Measurements from ENCODE around the gene LRRN4. TPM values are rescaled to one million over a fixed set of nuclear protein-coding genes. Genes with fewer than 3 reads are reported as not detected.

The LRRN4 gene
- total RNA-seq, 2 experiments from 2014 or later, result 0.09 TPM; not detected in 1

DNA sequence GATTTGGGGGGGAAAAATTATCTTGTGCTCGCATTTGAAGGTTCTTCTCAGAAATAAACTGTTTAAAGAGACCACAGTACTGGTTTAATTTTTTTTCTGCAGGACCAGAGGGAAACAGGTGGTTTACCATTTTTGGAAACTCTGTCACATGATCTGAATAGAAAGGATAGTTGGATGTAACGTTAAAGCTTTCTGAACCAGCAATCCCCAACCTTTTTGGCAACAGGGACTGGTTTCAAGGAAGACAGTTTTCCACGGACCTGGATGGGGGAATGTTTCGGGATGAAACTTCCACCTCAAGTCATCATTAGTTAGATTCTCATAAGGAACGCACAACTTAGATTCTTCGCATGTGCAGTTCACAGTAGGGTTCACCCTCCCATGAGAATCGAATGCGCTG is 53.0 kb downstream of the LRRN4 start:
- no peak for ATAC-seq
- Mint-ChIP-seq H3K4me3 (no peak overlapping the region), H3K36me3 (ENCODE audit: low read depth) (peaks cover 16% of the 10 kb centered on the region), H3K27ac (no peak overlapping the region), H3K27me3 (no peaks in the 10 kb centered on the region), H3K9me3 (ENCODE audit: low read depth) (no peaks in the 10 kb centered on the region), H3K4me1 (peaks cover 21% of the 10 kb centered on the region)
- ChIA-PET POLR2A (no interaction called here), CTCF (no interaction called here)
- no peak for DNase-seq
- intact Hi-C loops (cut with DNase I, micrococcal nuclease), result no loop called here

DNA sequence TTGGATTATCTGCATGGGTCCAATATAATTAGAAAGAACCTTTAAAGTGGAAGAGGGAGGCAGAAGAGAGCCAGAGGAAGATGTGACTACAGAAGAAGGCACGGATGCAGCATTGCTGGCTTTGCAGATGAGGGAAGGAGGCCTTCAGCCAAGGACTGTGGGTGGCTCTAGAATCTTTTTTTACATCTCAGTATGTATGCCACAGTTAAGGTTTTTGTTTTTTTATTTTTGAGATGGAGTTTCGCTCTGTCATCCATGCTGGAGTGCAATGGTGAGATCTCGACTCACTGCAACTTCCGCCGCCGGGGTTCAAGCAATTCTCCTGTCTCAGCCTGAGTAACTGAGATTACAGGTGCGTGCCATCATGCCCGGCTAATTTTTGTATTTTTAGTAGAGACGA is 54.1 kb downstream of the LRRN4 start:
- H3K9me3 Mint-ChIP-seq (ENCODE audit: low read depth), result no peaks in the 10 kb centered on the region
- H3K27ac Mint-ChIP-seq, result no peak overlapping the region
- H3K4me3 Mint-ChIP-seq, result no peak overlapping the region
- intact Hi-C loops (cut with DNase I, micrococcal nuclease), result no loop called here
- CTCF ChIA-PET, result interaction anchor here (1.2 kb wide), 1 partner anchor 74 kb away, joined by 3 read pairs; no protein-coding TSS in a partner anchor
- H3K27me3 Mint-ChIP-seq, result no peaks in the 10 kb centered on the region
- H3K36me3 Mint-ChIP-seq (ENCODE audit: low read depth), result peaks cover 25% of the 10 kb centered on the region
- H3K4me1 Mint-ChIP-seq, result peaks cover 23% of the 10 kb centered on the region
- no peak for ATAC-seq
- DNase-seq, result no peak
- POLR2A ChIA-PET, result no interaction called here

- peaks cover 17% of the 10 kb centered on the region for H3K4me1 Mint-ChIP-seq
- POLR2A ChIA-PET, result interaction anchor here (0.6 kb wide), 1 partner anchor 462 kb away, joined by 3 read pairs; no protein-coding TSS in a partner anchor
- peak; percentile 66 for DNase-seq
- intact Hi-C loops (cut with DNase I, micrococcal nuclease), result no loop called here
- H3K4me3 Mint-ChIP-seq, result no peak overlapping the region
- CTCF ChIA-PET, result interaction anchor here (0.6 to 1.8 kb wide), 4 partner anchors 8 to 889 kb away, joined by 3 to 6 read pairs (median 4); no protein-coding TSS in a partner anchor
- peak; percentile 96 for ATAC-seq
- H3K36me3 Mint-ChIP-seq (ENCODE audit: low read depth), result peaks cover 28% of the 10 kb centered on the region
- H3K27me3 Mint-ChIP-seq, result no peaks in the 10 kb centered on the region
- H3K9me3 Mint-ChIP-seq (ENCODE audit: low read depth), result no peaks in the 10 kb centered on the region
- H3K27ac Mint-ChIP-seq, result peak overlapping the region; percentile 38
Measured at GRCh38 chr20:5996765-5997164, 57.1 kb downstream of the LRRN4 start.

DNA sequence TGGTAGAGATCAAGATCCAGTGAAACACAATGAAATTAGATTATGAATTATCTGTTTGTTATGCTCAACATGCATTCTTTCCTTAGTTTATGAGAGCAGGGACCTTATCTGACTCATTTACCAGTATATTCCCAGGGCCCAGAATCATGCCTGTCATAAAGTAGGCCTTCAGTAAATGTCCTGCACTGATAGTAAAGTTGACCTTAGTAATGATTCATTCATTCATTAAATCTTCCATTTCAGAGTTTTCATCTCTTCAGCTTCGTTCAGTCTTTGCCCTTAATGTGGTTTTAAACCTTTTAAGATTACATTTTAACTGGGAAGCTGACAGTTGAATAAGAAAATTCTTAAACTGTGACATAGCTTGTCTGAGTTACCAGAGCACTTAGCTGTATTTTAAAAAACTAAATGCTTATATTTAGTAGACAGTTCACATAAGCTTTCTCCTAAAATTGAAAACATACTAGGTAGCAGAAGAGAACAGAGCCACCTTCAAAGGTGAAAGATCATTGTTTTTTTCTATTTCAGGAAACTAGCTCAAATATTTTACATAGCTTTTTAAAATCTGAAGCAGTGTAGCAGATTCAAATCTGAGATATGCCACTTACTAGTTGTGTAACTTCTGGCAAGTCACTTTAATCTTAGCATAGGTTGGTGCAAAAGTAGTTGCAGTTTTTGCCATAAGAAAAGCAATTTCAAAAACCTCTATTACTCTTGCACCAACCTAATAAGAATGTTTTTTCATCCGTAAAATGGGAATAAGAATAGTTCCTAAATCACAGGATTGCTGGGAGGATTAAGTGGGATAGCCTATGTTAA is 62.0 kb downstream of the LRRN4 start:
- Mint-ChIP-seq H3K27ac (no peak overlapping the region), H3K36me3 (ENCODE audit: low read depth) (peaks cover 39% of the 10 kb centered on the region), H3K4me1 (peaks cover 13% of the 10 kb centered on the region), H3K4me3 (no peak overlapping the region), H3K9me3 (ENCODE audit: low read depth) (no peaks in the 10 kb centered on the region), H3K27me3 (no peaks in the 10 kb centered on the region)
- ChIA-PET CTCF (interaction anchor here (1.0 kb wide), 1 partner anchor 204 kb away, joined by 4 read pairs; no protein-coding TSS in a partner anchor), POLR2A (interaction anchor here (0.6 kb wide), 1 partner anchor 17 kb away, joined by 3 read pairs; no protein-coding TSS in a partner anchor)
- intact Hi-C loops (cut with DNase I, micrococcal nuclease), result no loop called here
- DNase-seq (no peak), ATAC-seq (no peak)

DNA sequence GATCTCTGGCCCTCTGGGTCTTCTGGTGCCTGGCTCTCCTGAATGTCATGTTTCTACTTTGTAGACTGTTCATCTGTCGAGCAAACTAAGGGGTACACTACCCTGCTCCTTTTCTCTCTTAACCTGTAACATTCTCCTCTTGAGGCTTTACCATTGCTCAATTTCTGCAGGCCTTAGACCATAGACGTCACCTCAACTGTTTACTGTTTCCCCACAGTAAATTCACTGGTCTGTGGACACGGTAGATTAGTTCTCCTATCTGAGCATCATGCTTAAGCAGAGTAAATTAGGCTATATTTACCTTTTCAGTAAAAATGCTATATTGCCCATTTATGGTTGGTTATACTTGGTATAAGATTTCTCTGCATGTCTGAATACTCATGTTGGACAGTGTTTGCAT is 62.9 kb downstream of the LRRN4 start:
- H3K4me3 Mint-ChIP-seq, result no peak overlapping the region
- POLR2A ChIA-PET, result no interaction called here
- peaks cover 8% of the 10 kb centered on the region for H3K4me1 Mint-ChIP-seq
- H3K9me3 Mint-ChIP-seq (ENCODE audit: low read depth), result no peaks in the 10 kb centered on the region
- ATAC-seq (no peak), DNase-seq (no peak)
- H3K27ac Mint-ChIP-seq, result no peak overlapping the region
- peaks cover 43% of the 10 kb centered on the region for H3K36me3 Mint-ChIP-seq (ENCODE audit: low read depth)
- intact Hi-C loops (cut with DNase I, micrococcal nuclease), result no loop called here
- no peaks in the 10 kb centered on the region for H3K27me3 Mint-ChIP-seq
- CTCF ChIA-PET, result no interaction called here

Other genes starting within 250 kb of the LRRN4 start
- gene CHGB, start 142.6 kb downstream of the LRRN4 start, total RNA-seq, result under 1 TPM in 1 of 2 experiments, not detected in 1; 0.09 TPM
- 10 to 100 TPM; 20.9 to 27.3 TPM for gene TRMT6, start 103.5 kb downstream of the LRRN4 start, total RNA-seq
- 10 to 100 TPM; 42.5 to 45.4 TPM for gene MCM8, start 103.4 kb downstream of the LRRN4 start, total RNA-seq
- 10 to 100 TPM; 37.4 to 51.7 TPM for gene CRLS1, start 47.9 kb downstream of the LRRN4 start, total RNA-seq
- gene FERMT1, start 69.0 kb upstream of the LRRN4 start, total RNA-seq, result under 1 TPM; 0.27 to 0.30 TPM